ENCODE data around the gene C12orf43.
"Not testable (repeated sequence)": the region's sequence is repeated elsewhere in the genome, so short reads cannot be mapped to it uniquely, and the experiment has no call there.

Gene C12orf43

GRCh38 chr12:121015825-121016766 is at the start of gene C12orf43:
TSS of gene C12orf43 (minus strand) at chr12:121016487. CDS start at chr12:121016474, 13 bp downstream.
- peak; percentile 93 for DNase-seq

- DNase-seq: no peak
Measured at GRCh38 chr12:121065345-121065744, 49.1 kb upstream of the C12orf43 start.

DNA sequence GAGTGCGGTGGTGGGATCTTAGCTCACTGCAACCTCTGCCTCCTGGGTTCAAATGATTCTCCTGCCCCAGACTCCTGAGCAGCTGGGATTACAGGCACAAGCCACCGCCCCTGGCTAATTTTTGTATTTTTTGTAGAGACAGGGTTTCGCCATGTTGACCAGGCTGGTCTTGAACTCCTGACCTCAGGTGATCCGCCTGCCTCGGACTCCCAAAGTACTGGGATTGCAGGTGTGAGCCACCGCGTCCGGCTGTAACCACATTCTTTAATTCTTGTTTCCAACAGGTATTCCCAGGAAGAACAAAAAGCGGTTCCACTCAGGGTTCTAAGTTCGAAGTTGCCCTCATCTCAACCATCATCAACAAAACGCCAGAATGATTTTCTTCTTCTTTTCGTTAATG is 48.3 kb upstream of the C12orf43 start:
- not testable (repeated sequence) for DNase-seq

DNA sequence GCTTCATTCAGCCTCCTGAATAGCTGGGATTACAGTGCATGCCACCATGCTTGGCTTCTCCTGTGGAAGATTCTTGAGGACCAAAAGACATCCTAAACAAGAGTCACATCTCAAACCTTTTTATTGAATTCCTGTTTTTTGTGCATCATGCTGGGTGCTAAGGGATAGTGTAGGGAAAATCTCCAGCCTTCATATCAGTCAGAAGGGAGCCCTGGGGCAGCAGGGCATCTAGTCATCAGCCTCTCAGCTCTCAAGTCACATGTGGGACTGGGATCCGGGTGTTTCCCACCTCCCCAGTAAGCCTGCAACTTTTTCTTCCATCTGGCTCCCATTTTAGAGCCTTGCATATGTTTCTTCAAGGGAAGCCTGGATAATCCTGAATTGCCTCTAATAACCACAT is 47.8 kb upstream of the C12orf43 start:
- DNase-seq: no peak

- no peak for DNase-seq
Measured at GRCh38 chr12:121062391-121063045, 46.2 kb upstream of the C12orf43 start.

- DNase-seq: no peak
Measured at GRCh38 chr12:121061831-121062230, 45.5 kb upstream of the C12orf43 start.

DNA sequence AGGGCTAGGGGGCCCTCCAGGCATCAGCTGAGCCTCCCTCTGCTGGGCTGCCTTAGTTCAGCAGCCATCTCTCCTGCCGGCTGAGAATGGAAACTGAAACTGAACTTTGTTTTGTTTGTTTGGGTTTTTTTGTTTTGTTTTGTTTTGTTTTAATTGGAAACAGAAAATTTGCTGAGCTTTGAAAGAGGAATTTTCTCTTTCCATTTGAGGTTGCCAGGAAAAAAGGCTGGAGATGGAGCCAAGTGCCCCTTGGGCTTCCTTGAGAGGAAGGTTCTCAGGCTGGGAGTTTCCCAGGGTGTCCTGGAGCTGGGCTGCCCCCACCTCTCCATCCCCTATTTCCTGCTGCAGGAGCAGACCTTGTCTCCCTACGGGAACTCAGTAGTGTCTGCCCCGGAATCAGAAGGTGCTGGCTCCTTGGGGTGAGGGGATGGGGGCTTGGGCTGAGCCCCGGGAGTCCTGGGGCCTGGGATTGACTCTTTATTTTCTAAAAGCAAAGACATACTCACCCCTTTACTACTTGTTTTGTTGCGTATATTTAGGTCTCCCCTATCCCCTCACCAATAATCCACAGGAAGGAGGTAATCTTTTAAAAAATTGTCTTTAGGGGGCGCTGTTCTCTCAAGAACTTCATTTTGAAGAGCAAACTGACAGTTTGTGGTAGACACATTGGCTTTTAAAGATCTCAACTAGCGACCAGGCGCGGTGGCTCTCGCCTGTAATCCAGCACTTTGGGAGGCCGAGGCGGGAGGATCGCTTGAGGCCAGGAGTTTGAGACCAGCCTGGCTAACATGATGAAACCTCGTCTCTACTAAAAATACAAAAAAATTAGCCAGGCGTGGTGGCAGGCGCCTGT is 44.1 kb upstream of the C12orf43 start:
- DNase-seq: peak; percentile 57

- DNase-seq: no peak
Measured at GRCh38 chr12:121059031-121059898, 43.0 kb upstream of the C12orf43 start.

DNA sequence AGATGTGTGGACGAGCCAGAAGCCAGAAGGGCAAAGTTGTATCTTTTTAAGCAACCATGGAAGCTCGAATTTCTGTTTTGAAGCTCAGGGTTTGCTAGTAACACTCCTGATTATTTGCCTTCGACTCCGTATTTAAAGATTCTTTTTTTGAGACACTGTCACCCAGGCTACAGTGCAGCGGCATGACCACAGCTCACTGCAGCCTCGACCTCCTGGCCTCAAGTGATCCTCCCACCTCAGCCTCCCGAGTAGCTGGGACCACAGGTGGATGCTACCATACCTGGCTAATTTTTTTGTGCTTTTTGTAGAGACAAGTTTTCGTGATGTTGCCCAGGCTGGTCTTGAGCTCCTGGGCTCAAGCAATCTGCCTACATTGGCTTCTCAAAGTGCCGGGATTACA is 41.5 kb upstream of the C12orf43 start:
- DNase-seq: no peak

DNA sequence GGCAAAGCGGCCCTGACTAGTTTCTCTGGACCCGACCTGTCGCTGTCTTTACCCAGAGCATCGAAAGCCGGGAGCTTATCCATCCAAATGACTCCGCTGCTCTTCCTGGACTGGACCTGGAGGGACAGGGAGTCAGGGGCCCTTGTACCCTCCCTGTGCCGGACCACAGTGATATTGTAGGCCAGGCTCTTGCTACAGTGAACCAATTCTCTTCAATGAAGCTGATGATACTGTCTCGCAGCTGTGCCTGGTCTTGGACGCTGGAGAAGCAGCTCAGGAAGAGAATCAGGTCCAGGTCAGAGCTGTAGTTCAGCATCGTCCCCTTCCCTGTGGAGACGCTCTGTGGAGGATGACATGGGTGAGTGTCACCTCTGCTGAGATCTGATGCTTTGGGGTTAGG is 37.4 kb upstream of the C12orf43 start:
- DNase-seq: no peak

DNA sequence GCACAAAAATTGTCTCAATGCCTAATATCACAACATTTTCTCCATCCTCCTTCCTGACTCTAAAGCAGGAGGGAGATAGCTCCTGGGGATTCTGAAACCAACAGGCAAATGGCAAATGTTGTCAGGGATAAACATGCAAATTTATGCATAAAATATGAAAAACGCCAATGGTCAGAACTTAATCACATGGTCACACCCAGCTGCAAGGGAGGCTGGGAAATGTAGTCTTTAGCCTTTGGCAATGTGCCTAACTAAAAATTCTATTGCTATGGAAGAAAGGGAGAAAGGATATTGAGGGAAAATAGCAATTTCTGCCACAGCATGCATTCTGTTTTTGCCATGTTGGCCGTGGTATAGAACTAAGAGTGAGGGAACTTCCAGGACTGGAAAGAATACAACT is 34.4 kb upstream of the C12orf43 start:
- no peak for DNase-seq

DNA sequence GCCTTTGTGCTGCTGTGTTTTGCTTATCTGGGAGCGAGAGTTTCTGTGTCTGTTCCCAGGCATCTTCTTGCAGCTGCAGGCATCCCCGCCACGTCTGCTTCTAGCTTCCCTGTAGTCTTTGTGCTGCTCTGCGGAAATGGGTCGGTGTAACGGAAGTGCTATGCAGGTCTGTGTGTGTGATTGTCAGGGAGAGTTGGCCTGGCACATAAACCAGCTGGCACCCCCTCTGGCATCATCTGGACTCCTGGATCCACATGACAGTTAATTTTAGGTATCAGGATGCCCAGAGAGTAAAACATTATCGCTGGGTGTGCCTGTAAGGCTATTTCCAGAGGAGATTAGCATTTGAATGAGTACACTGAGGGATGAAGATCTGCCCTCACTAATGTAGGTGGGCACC is 32.2 kb upstream of the C12orf43 start:
- no peak for DNase-seq

DNA sequence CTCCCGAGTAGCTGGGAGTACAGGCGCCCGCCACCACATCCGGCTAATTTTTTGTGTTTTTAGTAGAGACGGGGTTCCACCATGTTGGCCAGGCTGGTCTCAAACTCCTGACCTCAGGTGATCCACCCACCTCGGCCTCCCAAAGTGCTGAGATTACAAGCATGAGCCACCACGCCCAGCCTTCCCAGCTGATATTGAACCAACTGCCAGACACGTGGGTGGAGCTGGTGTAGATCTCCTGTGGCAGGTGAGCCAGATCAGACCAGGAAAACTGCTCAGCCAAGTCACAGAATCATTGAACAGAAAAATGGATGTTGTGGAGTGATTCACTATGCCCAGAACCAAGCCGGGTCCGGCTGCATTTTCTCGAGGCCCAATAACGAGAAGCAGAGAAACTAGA is 31.1 kb upstream of the C12orf43 start:
- not testable (repeated sequence) for DNase-seq

- DNase-seq: no peak
Measured at GRCh38 chr12:121043067-121043466, 26.8 kb upstream of the C12orf43 start.

DNA sequence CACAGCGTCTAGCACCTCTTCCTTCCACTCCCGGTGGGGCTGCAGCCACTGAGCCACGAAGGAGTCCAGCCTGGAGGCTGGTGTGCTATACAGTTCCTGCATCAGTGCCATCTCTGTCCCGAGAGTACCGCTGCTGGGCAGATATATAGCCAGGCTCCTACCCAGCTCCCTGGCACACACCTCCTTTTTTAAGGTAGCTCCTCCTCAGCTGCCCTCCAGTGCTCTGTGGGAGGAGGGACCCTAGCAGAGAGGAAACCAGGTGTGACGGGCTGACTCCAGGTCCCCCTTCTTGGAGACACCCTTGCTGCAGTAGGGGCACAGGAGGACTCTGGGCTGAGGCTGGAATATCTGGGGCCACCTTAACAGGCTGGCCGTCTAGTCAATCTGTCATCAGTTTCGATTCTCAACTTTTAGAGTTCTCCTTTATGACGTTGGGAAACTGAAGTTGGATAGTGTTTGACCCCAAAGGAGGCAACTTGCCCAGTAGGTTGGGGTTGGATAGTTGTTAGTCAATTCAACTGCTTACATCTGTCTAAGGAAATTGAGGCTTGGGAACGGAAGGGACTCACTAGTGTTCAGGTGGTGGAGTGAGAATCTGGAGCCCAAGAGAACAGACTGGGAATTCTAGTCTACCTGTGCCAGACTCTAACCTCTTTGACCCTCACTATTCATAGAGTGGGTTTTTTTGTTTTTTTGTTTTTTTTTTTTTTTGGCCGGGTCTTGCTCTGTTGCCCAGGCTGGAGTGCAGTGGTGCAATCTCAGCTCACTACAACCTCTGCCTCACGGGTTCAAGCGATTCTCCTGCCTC is 22.8 kb upstream of the C12orf43 start, which contains the start of gene OASL:
Gene OASL, minus strand, starts transcription at position 386 of the 808 bp plus-strand sequence. Its CDS starts 275 bp downstream, at position 111.
- DNase-seq: peak; percentile 57

- DNase-seq: peak; percentile 59
Measured at GRCh38 chr12:121036810-121037326, 20.6 kb upstream of the C12orf43 start.

- DNase-seq: no peak
Measured at GRCh38 chr12:121034616-121035305, 18.5 kb upstream of the C12orf43 start.

GRCh38 chr12:121033625-121034349 is 17.5 kb upstream of the C12orf43 start:
- DNase-seq: peak; percentile 69

GRCh38 chr12:121030576-121031212 is 14.4 kb upstream of the C12orf43 start:
- no peak for DNase-seq
